Fibroblast of lung (primary cell): ENCODE measurements around the gene LIF.

Experiments used
- EZH2 ChIP-seq: IDR thresholded peaks from 2 replicates; pipeline ENCODE4 v1.5.1; 2012; ENCODE audit warnings: low read length, control low read depth, mild to moderate bottlenecking; ENCODE audit errors: missing control alignments
- TF ChIP-seq, protein P1 (sequence below), 2 donors: IDR thresholded peaks in 1 of 2; conservative IDR thresholded peaks in 1 of 2; 1 replicate in 1 of 2; 2 replicates in 1 of 2; pipeline ENCODE4 v1.5.1; 2011 to 2012; ENCODE audit warnings: low read length in 2 of 2, control low read depth in 1 of 2, inconsistent platforms in 1 of 2, low read depth in 1 of 2, mild to moderate bottlenecking in 1 of 2

- TF ChIP-seq EZH2: no peak
- TF ChIP-seq, protein P1, sequence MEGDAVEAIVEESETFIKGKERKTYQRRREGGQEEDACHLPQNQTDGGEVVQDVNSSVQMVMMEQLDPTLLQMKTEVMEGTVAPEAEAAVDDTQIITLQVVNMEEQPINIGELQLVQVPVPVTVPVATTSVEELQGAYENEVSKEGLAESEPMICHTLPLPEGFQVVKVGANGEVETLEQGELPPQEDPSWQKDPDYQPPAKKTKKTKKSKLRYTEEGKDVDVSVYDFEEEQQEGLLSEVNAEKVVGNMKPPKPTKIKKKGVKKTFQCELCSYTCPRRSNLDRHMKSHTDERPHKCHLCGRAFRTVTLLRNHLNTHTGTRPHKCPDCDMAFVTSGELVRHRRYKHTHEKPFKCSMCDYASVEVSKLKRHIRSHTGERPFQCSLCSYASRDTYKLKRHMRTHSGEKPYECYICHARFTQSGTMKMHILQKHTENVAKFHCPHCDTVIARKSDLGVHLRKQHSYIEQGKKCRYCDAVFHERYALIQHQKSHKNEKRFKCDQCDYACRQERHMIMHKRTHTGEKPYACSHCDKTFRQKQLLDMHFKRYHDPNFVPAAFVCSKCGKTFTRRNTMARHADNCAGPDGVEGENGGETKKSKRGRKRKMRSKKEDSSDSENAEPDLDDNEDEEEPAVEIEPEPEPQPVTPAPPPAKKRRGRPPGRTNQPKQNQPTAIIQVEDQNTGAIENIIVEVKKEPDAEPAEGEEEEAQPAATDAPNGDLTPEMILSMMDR (conservative IDR thresholded peaks at IDR 0.05 in 1 of 2, IDR thresholded peaks at IDR 0.05 in 1 of 2; ENCODE audit: low read depth in 1 of 2, low read length in 2 of 2): no peak
Measured at GRCh38 chr22:30234786-30235470, 11.6 kb downstream of the LIF start.
